ENCODE results near the gene APOA1.
A peak's percentile ranks its signal among the peaks of the same experiment; 100 is the strongest.

APOA1 gene

GRCh38 chr11:116837231-116838091 lies at the start of gene APOA1:
Gene APOA1, minus strand, starts transcription at chr11:116837622. Its CDS starts 235 bp downstream, at chr11:116837387.
- no peak for DNase-seq

DNA sequence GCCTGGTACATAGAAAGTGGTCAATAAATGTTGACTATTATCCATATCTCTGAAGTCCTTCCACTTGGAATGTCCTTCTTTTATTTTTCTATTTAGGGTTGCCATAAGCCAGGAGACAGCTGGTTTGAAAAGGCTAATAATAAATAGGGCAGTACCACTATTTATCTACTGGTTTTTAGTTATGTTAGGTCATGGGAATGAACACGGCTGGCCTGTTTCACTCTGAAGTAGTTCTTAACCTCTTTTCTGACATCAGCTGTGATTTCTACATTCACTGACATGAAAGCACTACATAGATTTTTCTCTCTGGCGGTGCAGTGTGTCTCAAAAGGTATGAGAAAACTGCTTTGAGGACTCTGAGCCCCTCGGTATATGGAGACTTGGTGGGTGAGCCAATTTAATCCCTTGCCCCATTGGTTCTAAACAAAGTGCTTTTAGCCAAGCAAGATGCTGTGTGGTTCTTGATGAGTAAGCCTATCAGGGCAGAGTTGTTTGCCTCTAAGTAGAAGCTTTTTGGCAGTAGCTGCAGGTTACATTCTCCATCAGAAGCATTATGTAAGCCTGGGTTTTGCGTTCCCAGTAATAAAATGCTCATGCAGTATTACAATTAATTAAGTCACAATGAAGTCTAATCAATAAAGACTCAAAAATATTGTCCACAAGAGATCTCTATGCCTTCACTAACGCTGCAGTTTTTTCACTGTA lies 48.7 kb upstream of the APOA1 start:
- DNase-seq: no peak

- DNase-seq: no peak
These were observed 45.0 kb upstream of the APOA1 start for GRCh38 chr11:116882386-116882785.

GRCh38 chr11:116881143-116881542 lies 43.7 kb upstream of the APOA1 start:
- no peak for DNase-seq

GRCh38 chr11:116879800-116880625 lies 42.6 kb upstream of the APOA1 start:
- DNase-seq: peak; percentile 80

DNA sequence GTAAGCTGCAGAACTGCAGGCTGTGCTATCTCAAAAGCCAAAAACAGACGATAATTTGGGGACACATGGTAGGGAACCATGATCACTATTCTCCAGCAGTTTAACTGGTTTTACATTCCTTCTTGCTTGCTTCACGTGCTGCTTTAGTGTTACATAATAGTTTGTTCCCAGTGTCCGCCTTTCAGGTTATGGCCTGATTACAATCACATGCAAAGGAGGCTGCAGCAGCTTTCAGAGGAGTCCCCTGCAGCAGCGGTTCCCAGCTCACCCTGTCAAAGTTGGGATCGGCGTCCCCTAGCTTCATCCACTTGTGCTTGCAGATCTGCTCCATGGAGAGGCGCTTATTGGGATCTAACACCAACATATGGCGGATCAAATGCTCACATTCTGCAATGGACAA lies 39.2 kb upstream of the APOA1 start:
- DNase-seq: no peak

- DNase-seq: no peak
These were observed 37.8 kb upstream of the APOA1 start for GRCh38 chr11:116875194-116875593.

DNA sequence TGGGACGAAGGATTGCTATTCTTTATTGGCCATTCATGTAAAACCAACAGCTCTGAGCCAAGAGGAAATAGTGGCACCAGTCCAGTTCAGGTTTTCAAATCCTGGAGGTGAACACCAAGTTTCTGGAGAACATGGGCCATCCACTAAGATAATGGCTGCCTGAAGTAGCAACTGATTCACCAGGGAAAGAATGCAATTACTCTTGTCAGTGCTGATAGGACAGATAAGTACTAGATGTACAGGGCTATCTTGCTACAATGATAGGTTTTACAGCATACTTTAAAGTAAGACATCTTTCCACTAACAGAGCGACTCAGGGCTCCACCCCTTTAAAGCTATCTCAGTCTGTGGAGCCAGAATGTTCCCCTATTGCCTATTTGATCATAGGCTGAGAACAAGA lies 36.8 kb upstream of the APOA1 start:
- no peak for DNase-seq

DNA sequence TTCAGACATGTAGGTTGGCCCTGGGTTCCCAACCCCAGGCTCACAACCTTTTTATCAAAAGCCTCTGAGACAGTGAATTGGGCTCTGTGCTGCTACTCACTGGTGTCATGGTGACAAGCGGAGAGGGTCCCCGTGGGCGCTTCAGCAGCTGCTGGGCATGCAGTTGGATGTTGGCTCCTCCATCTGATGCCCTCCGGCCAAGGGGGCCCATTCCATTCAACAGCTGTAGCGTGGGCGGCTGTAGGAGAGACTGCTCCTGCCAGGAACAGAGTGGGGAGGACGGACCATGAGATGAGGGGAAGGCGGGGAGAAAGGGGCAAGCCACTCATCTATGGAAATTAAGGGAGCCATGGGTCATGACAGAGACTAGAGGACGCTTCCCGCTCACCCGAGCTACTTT lies 36.0 kb upstream of the APOA1 start:
- DNase-seq: no peak

DNA sequence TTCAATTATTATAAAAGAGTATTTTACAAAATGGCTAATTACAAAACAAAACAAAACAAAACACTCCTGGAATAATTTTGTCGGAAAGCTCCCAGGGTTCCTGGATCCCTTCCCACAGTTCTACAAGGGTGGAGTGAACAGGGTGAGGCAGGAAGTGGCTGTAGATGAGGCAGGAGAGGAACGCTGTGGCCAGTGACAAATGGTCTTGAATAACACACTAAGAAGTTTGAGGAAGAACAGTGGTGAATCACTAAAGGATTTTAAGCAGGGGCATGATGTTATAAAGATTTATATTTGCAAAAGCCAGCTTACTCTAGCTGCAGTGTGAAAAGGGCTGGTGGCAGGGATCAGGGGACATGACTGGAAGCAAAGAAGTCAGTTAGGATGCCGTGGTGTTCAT lies 33.8 kb upstream of the APOA1 start:
- no peak for DNase-seq

DNA sequence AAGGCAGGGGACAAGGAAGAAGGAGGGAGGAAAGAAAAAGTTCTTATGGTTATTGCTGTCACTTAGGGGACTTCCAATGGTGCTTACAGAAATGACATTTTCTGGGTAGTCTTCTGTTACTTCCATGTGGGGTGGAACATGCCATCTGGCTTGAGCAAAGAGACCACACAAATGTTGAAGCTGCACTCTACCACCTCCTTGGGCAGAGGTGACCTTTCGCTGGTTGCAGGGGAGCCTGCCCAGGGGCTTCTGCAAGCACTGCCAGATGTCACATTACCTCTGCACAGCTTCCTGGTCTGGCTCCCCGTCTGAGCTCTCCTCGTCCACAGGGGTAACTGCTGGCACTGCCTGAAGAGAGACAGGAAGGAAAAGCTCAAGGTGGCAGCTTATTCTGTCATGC lies 32.6 kb upstream of the APOA1 start:
- peak; percentile 53 for DNase-seq

GRCh38 chr11:116869610-116870009 lies 32.2 kb upstream of the APOA1 start:
- DNase-seq: no peak

GRCh38 chr11:116868066-116868465 lies 30.6 kb upstream of the APOA1 start:
- no peak for DNase-seq

- no peak for DNase-seq
These were observed 30.2 kb upstream of the APOA1 start for GRCh38 chr11:116867619-116868018.

- no peak for DNase-seq
These were observed 29.5 kb upstream of the APOA1 start for GRCh38 chr11:116866804-116867455.

DNA sequence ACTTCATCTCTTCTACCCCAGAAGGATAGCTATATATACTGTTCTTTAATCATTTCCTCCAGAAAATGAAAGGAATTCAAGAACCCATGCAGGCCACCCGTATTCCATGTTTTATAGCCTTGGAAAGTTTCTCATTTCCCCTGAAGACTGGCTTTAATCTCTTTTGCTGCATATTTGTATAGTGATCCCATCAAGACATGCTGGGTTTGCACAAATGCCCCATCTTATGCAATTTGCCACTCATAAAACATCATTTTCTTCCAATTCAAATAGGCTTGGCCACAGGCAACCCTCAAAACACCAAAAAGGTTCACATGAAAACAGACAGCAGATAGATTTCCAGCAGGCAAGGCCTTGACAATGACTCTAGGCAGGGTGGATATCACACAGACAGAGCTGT lies 28.3 kb upstream of the APOA1 start:
- no peak for DNase-seq

DNA sequence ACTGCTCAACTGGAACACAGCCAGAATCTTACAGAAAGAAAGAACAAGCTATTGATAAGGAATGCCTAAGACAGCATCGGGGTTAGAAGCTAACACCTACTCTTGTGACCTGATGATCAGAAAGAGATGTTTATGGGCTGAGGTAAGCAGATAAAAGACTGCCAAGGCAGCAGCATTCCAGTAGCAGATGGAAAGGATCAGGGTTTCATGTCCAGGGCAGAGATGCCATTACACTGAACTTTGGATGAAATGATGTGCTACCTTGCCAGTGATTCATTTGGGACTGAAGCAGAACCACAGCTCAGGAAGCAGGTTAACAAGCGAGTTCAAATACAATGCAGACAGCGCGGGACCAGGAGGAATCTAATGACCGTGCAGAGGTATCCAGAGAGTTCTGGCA lies 27.1 kb upstream of the APOA1 start:
- DNase-seq: no peak

DNA sequence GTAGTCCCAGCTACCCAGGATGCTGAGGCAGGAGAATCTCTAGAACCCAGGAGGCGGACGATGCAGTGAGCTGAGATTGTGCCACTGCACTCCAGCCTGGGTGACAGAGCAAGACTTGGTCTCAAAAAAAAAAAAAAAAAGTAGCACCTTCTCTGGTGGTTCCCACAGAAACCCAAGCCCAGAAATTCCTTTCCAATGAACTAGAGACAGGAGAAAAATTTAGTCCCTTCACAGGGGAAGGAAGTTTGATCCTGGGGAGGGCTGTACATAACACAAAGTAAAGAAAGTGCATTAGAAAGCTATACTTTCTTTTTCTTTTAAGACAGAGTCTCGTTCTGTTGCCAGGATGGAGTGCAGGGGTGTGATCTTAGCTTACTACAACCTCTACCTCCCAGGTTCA lies 25.5 kb upstream of the APOA1 start:
- DNase-seq: no peak

DNA sequence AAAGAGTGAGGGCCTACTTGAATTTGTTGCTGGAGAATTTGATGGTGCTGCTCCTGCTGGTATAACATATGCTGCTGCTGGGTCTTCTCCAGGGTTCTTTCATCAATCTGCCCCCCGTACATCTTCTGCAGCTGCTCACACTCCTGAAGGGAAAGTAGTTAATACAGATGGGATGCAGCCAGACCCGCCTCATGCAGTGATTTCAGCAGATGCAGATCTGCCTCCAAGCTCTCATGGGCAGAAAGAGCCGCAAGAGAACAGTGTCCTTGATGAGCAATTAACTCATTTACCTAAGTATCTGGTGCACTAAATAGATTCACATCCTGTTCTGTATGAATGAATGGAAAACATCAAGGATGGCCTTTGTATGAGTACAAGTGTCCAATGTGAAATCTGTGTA lies 24.8 kb upstream of the APOA1 start:
- no peak for DNase-seq

DNA sequence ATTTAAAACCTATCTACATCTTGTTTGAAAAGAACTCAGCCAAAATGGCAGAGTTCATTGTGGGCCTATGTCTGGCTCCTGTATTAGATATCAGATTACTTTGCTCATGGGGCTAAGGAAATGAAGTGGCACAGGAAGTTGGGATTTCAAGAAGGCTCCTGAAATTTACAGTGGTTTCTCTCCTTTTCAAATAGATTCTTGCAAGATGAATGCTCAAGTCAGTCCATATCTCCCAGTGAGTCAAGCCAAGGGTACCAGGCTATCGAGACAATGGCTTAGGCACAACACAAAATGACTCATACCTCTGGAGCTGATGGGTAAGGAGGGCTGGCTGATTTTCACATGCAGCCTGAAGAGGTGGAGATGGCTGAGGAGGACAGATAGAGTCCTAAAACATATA lies 24.1 kb upstream of the APOA1 start:
- DNase-seq: no peak

DNA sequence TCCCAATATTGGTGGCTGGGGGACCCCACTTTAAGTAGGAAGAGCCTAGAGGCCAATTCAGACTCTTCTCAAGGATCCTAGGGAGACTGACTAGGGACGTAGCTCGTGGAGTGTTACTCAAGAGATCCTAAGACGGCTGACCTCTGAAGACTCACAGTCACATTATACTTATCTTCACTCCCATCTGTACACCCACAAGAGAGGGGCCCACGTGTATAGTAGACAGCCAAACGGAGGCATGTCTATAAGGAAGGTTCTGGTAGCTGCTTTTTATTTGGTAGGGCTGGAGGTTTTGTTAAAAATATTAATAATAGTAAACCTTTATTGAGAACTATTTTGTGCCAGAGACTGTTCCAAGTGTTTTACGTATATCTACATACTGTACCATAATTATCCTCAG lies 22.9 kb upstream of the APOA1 start:
- DNase-seq: no peak

DNA sequence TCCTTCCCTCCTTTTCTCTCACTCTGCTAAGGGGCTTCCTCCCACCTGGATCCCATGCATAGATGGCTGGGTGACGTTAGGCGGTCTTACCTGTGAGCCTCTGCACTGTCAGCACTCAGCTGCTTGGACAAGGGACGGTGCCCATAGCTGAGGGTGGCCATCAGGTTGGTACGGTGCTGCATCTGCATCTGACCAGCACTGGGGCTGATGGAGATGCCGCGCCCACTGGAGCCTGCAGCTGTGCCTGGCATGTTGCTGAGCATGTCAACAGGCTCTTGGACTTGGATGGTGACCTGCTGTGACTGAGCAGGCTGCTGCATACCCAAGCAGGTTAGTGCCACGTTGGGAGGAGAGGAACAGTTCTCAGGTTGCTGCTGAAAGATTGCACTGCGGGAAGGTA lies 21.8 kb upstream of the APOA1 start:
- no peak for DNase-seq

DNA sequence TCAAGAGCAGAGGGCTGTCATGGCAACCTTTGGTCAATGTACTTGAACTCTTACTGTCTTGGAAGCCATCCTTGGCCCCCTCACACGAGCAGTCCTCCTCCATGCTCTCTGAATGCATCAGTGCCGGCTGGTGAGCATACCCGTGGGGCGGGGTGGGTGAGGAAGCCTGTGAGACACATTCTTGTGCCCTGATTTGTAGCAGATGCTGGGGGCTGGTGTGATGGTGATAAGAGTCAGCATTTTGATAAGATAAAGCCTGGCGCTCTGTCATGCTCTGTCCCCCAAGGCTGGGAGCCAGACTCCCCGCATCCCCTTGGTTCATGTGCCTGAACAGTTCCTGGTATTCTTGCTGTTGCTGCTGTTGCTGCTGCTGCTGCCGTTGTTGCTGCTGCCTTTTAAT lies 20.5 kb upstream of the APOA1 start:
- DNase-seq: no peak
